ENCODE results near the gene SAMD4A.

GRCh38 chr14:54591461-54591860 is 24.5 kb downstream of the SAMD4A start:
- TF ChIP-seq, protein P1, sequence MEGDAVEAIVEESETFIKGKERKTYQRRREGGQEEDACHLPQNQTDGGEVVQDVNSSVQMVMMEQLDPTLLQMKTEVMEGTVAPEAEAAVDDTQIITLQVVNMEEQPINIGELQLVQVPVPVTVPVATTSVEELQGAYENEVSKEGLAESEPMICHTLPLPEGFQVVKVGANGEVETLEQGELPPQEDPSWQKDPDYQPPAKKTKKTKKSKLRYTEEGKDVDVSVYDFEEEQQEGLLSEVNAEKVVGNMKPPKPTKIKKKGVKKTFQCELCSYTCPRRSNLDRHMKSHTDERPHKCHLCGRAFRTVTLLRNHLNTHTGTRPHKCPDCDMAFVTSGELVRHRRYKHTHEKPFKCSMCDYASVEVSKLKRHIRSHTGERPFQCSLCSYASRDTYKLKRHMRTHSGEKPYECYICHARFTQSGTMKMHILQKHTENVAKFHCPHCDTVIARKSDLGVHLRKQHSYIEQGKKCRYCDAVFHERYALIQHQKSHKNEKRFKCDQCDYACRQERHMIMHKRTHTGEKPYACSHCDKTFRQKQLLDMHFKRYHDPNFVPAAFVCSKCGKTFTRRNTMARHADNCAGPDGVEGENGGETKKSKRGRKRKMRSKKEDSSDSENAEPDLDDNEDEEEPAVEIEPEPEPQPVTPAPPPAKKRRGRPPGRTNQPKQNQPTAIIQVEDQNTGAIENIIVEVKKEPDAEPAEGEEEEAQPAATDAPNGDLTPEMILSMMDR (IDR thresholded peaks at IDR 0.05; ENCODE audit: insufficient read depth, low read length), result no peak
- TF ChIP-seq POLR2AphosphoS5 (IDR thresholded peaks at IDR 0.05; ENCODE audit: low read depth) (no peak), SPI1 (IDR thresholded peaks at IDR 0.05; ENCODE audit: borderline replicate concordance, low read depth) (no peak)
- TF ChIP-seq, protein P2, sequence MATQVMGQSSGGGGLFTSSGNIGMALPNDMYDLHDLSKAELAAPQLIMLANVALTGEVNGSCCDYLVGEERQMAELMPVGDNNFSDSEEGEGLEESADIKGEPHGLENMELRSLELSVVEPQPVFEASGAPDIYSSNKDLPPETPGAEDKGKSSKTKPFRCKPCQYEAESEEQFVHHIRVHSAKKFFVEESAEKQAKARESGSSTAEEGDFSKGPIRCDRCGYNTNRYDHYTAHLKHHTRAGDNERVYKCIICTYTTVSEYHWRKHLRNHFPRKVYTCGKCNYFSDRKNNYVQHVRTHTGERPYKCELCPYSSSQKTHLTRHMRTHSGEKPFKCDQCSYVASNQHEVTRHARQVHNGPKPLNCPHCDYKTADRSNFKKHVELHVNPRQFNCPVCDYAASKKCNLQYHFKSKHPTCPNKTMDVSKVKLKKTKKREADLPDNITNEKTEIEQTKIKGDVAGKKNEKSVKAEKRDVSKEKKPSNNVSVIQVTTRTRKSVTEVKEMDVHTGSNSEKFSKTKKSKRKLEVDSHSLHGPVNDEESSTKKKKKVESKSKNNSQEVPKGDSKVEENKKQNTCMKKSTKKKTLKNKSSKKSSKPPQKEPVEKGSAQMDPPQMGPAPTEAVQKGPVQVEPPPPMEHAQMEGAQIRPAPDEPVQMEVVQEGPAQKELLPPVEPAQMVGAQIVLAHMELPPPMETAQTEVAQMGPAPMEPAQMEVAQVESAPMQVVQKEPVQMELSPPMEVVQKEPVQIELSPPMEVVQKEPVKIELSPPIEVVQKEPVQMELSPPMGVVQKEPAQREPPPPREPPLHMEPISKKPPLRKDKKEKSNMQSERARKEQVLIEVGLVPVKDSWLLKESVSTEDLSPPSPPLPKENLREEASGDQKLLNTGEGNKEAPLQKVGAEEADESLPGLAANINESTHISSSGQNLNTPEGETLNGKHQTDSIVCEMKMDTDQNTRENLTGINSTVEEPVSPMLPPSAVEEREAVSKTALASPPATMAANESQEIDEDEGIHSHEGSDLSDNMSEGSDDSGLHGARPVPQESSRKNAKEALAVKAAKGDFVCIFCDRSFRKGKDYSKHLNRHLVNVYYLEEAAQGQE (IDR thresholded peaks at IDR 0.05; ENCODE audit: insufficient replicate concordance, low read depth), result no peak

All from HL-60 (cell line).